ENCODE data around the gene LYZL6. TPM values are rescaled to one million over a fixed set of nuclear protein-coding genes. Genes with fewer than 3 reads are reported as not detected.

LYZL6 gene
- total and polyA plus RNA-seq, 2 of the 8 experiments (the other 6 are each of a cell fraction or from before 2014, with no cell fraction given), result not detected

DNA sequence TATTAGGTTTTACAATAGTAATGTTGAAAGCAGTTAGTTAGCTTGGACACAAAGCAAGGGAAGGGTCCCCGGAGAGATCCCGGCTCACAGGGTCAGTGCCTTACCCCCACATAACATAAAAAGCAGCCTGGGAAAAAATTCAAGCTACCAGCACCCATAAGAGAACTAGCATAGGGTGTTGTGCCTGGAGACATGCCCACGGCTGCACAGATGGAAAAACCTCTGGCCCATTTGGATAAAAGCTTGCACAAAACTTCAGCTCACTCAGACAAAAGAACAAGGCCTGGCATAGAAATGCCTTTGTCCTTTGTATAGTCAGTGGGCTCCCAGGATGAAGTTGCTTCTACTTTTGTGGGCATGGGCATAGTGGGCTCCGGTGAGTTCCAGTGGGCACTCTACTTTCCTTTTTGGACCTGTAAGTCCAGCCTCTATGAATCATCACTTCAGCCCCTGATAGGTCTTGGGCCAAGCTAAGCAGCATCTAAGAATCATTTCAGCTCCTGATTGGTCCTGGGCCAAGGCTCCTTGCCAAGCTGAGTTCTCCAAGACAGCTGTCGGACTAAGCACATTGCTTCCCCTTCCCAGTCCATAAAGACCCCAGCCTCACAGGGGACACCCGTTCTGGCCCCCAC is 11.6 kb downstream of the LYZL6 start (continued):
- TF ChIP-seq, protein P1, sequence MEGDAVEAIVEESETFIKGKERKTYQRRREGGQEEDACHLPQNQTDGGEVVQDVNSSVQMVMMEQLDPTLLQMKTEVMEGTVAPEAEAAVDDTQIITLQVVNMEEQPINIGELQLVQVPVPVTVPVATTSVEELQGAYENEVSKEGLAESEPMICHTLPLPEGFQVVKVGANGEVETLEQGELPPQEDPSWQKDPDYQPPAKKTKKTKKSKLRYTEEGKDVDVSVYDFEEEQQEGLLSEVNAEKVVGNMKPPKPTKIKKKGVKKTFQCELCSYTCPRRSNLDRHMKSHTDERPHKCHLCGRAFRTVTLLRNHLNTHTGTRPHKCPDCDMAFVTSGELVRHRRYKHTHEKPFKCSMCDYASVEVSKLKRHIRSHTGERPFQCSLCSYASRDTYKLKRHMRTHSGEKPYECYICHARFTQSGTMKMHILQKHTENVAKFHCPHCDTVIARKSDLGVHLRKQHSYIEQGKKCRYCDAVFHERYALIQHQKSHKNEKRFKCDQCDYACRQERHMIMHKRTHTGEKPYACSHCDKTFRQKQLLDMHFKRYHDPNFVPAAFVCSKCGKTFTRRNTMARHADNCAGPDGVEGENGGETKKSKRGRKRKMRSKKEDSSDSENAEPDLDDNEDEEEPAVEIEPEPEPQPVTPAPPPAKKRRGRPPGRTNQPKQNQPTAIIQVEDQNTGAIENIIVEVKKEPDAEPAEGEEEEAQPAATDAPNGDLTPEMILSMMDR (IDR thresholded peaks at IDR 0.05; ENCODE audit: control extremely low read depth in 1 of 3, insufficient read depth in 1 of 3, low read depth in 1 of 3, low read length in 3 of 3), result no peak
- TF ChIP-seq CHD1 (IDR thresholded peaks at IDR 0.05; ENCODE audit: low read depth, low read length) (no peak), RAD21 (IDR thresholded peaks at IDR 0.05 in 1 of 2, conservative IDR thresholded peaks at IDR 0.05 in 1 of 2; ENCODE audit: low read depth in 2 of 2, low read length in 2 of 2) (no peak)
